Immature natural killer cell (primary cell): ENCODE results near the gene SC5D. TPM values are rescaled to one million over a fixed set of nuclear protein-coding genes. Genes with fewer than 3 reads are reported as not detected.

ENCODE experiments used
- DNase-seq, 3 donors: peaks; one replicate each; pipeline ENCODE4 v3.0.0; 2022; ENCODE audit warnings: mixed read lengths in 1 of 3
- H3K27ac Mint-ChIP-seq, 6 donors: one replicate each; pipeline ENCODE4 v1.8.0; 2020; ENCODE audit warnings: mixed read lengths in 6 of 6, mild to moderate bottlenecking in 5 of 6, inconsistent platforms in 4 of 6, moderate library complexity in 3 of 6
- H3K27me3 Mint-ChIP-seq, 3 donors: one replicate each; pipeline ENCODE4 v1.8.0; 2020 to 2021; ENCODE audit warnings: low read depth in 3 of 3, mild to moderate bottlenecking in 3 of 3, mixed read lengths in 3 of 3, moderate library complexity in 3 of 3, inconsistent platforms in 1 of 3
- H3K36me3 Mint-ChIP-seq, 3 donors: one replicate each; pipeline ENCODE4 v1.8.0; 2020; ENCODE audit warnings: mixed read lengths in 3 of 3, inconsistent platforms in 2 of 3, mild to moderate bottlenecking in 2 of 3
- H3K4me1 Mint-ChIP-seq, 2 donors: one replicate each; pipeline ENCODE4 v1.8.0; 2020; ENCODE audit warnings: inconsistent platforms in 2 of 2, mild to moderate bottlenecking in 2 of 2, mixed read lengths in 2 of 2, moderate library complexity in 1 of 2
- H3K4me3 Mint-ChIP-seq, 5 donors: one replicate each; pipeline ENCODE4 v1.8.0; 2020; ENCODE audit warnings: mild to moderate bottlenecking in 5 of 5, mixed read lengths in 5 of 5, inconsistent platforms in 3 of 5, moderate library complexity in 3 of 5
- H3K9me3 Mint-ChIP-seq, 6 donors: one replicate each; pipeline ENCODE4 v1.8.0; 2020; ENCODE audit warnings: mild to moderate bottlenecking in 6 of 6, mixed read lengths in 6 of 6, inconsistent platforms in 4 of 6, moderate library complexity in 3 of 6
- polyA plus RNA-seq, 3 donors: library from polyadenylated mRNA; unstranded; fragments of 300-500 nt; fragmentation: Illumina TruSeq; gene quantifications; one replicate each; pipeline ENCODE4 v1.2.3, GENCODE V29; 2021

SC5D gene
- 1 to 10 TPM; 3.1 to 7.2 (median 6.8) TPM for polyA plus RNA-seq

- Mint-ChIP-seq H3K27me3 (peaks cover 11 to 14% (median 12%) of the 10 kb centered on the region in 3 donors), H3K9me3 (no peaks in the 10 kb centered on the region), H3K4me1 (peaks cover 32 to 33% of the 10 kb centered on the region in 2 donors), H3K27ac (peak within 1 kb of the TSS; percentile 90 to 98 (median 97)), H3K36me3 (no peaks in the 10 kb centered on the region), H3K4me3 (peak within 1 kb of the TSS; percentile 92 to 97 (median 97))
- DNase-seq: peak; percentile 92
Measured at GRCh38 chr11:121292495-121293287, at the start of gene SC5D. Gene SC5D, plus strand, starts transcription at chr11:121292771. Its CDS starts 10,605 bp downstream, at chr11:121303376.

GRCh38 chr11:121244884-121245283 is 47.7 kb upstream of the SC5D start:
- no peaks in the 10 kb centered on the region for H3K36me3 Mint-ChIP-seq
- peaks cover 0 to 8% (median 5%) of the 10 kb centered on the region in 3 donors for H3K27me3 Mint-ChIP-seq
- no peak overlapping the region for H3K27ac Mint-ChIP-seq
- no peak overlapping the region for H3K4me3 Mint-ChIP-seq
- no peaks in the 10 kb centered on the region for H3K9me3 Mint-ChIP-seq
- H3K4me1 Mint-ChIP-seq: no peaks in the 10 kb centered on the region
- DNase-seq: no peak

GRCh38 chr11:121246021-121246768 is 46.4 kb upstream of the SC5D start:
- peaks cover 1 to 5% (median 4%) of the 10 kb centered on the region in 3 donors for H3K27me3 Mint-ChIP-seq
- no peaks in the 10 kb centered on the region for H3K36me3 Mint-ChIP-seq
- no peaks in the 10 kb centered on the region for H3K4me1 Mint-ChIP-seq
- no peak for DNase-seq
- H3K4me3 Mint-ChIP-seq: no peak overlapping the region
- no peaks in the 10 kb centered on the region for H3K9me3 Mint-ChIP-seq
- H3K27ac Mint-ChIP-seq: no peak overlapping the region

- H3K27me3 Mint-ChIP-seq: peaks cover 1 to 5% (median 4%) of the 10 kb centered on the region in 3 donors
- H3K4me1 Mint-ChIP-seq: no peaks in the 10 kb centered on the region
- no peak overlapping the region for H3K27ac Mint-ChIP-seq
- H3K9me3 Mint-ChIP-seq: no peaks in the 10 kb centered on the region
- H3K36me3 Mint-ChIP-seq: no peaks in the 10 kb centered on the region
- no peak overlapping the region for H3K4me3 Mint-ChIP-seq
- DNase-seq: no peak
Measured at GRCh38 chr11:121246769-121247035, 45.9 kb upstream of the SC5D start.

- Mint-ChIP-seq H3K9me3 (no peaks in the 10 kb centered on the region), H3K4me3 (no peak overlapping the region), H3K27me3 (peaks cover 1 to 5% (median 4%) of the 10 kb centered on the region in 3 donors), H3K4me1 (no peaks in the 10 kb centered on the region), H3K36me3 (no peaks in the 10 kb centered on the region), H3K27ac (no peak overlapping the region)
- DNase-seq: no peak
Measured at GRCh38 chr11:121248496-121248895, 44.1 kb upstream of the SC5D start.

- no peak overlapping the region for H3K27ac Mint-ChIP-seq
- H3K4me3 Mint-ChIP-seq: no peak overlapping the region
- no peaks in the 10 kb centered on the region for H3K4me1 Mint-ChIP-seq
- H3K9me3 Mint-ChIP-seq: no peaks in the 10 kb centered on the region
- peak; percentile 17 to 35 (median 30) for DNase-seq
- peaks cover 1 to 4% (median 4%) of the 10 kb centered on the region in 3 donors for H3K27me3 Mint-ChIP-seq
- H3K36me3 Mint-ChIP-seq: no peaks in the 10 kb centered on the region
Measured at GRCh38 chr11:121249039-121249663, 43.4 kb upstream of the SC5D start.

GRCh38 chr11:121250843-121251242 is 41.7 kb upstream of the SC5D start:
- no peak overlapping the region for H3K27ac Mint-ChIP-seq

GRCh38 chr11:121253951-121254350 is 38.6 kb upstream of the SC5D start:
- Mint-ChIP-seq H3K36me3 (no peaks in the 10 kb centered on the region), H3K4me3 (no peak overlapping the region), H3K27me3 (peaks cover 0 to 1% (median 1%) of the 10 kb centered on the region in 3 donors), H3K4me1 (no peaks in the 10 kb centered on the region), H3K27ac (no peak overlapping the region), H3K9me3 (no peaks in the 10 kb centered on the region)
- DNase-seq: no peak

More at GRCh38 chr11:121250843-121251242, 41.7 kb upstream of the SC5D start:
- H3K4me3 Mint-ChIP-seq: no peak overlapping the region
- no peaks in the 10 kb centered on the region for H3K36me3 Mint-ChIP-seq
- peaks cover 1 to 4% (median 4%) of the 10 kb centered on the region in 3 donors for H3K27me3 Mint-ChIP-seq
- no peak for DNase-seq
- no peaks in the 10 kb centered on the region for H3K9me3 Mint-ChIP-seq
- H3K4me1 Mint-ChIP-seq: no peaks in the 10 kb centered on the region

GRCh38 chr11:121254756-121255155 is 37.8 kb upstream of the SC5D start:
- Mint-ChIP-seq H3K27ac (no peak overlapping the region), H3K27me3 (peaks cover 0 to 3% (median 1%) of the 10 kb centered on the region in 3 donors), H3K4me3 (no peak overlapping the region), H3K4me1 (no peaks in the 10 kb centered on the region), H3K9me3 (no peaks in the 10 kb centered on the region), H3K36me3 (no peaks in the 10 kb centered on the region)
- DNase-seq: no peak

- Mint-ChIP-seq H3K4me3 (no peak overlapping the region), H3K9me3 (no peaks in the 10 kb centered on the region), H3K27me3 (peaks cover 0 to 7% (median 3%) of the 10 kb centered on the region in 3 donors), H3K27ac (no peak overlapping the region), H3K36me3 (no peaks in the 10 kb centered on the region), H3K4me1 (no peaks in the 10 kb centered on the region)
- no peak for DNase-seq
Measured at GRCh38 chr11:121255473-121256125, 37.0 kb upstream of the SC5D start.

GRCh38 chr11:121257289-121257688 is 35.3 kb upstream of the SC5D start:
- H3K4me1 Mint-ChIP-seq: no peaks in the 10 kb centered on the region
- H3K36me3 Mint-ChIP-seq: no peaks in the 10 kb centered on the region
- no peaks in the 10 kb centered on the region for H3K9me3 Mint-ChIP-seq
- H3K27me3 Mint-ChIP-seq: peaks cover 0 to 7% (median 4%) of the 10 kb centered on the region in 3 donors
- no peak for DNase-seq
- no peak overlapping the region for H3K4me3 Mint-ChIP-seq
- no peak overlapping the region for H3K27ac Mint-ChIP-seq

GRCh38 chr11:121257976-121258375 is 34.6 kb upstream of the SC5D start:
- Mint-ChIP-seq H3K9me3 (peaks cover 0 to 3% (median under 1%) of the 10 kb centered on the region in 6 donors), H3K27me3 (peaks cover 0 to 11% (median 6%) of the 10 kb centered on the region in 3 donors), H3K4me1 (no peaks in the 10 kb centered on the region), H3K4me3 (no peak overlapping the region), H3K27ac (no peak overlapping the region), H3K36me3 (peaks cover 2 to 3% (median 3%) of the 10 kb centered on the region in 3 donors)
- no peak for DNase-seq

GRCh38 chr11:121265586-121265985 is 27.0 kb upstream of the SC5D start:
- Mint-ChIP-seq H3K27ac (no peak overlapping the region), H3K4me1 (no peaks in the 10 kb centered on the region), H3K9me3 (peaks cover 0 to 10% (median 2%) of the 10 kb centered on the region in 6 donors), H3K36me3 (peaks cover 5 to 7% (median 5%) of the 10 kb centered on the region in 3 donors), H3K27me3 (peaks cover 6 to 23% (median 7%) of the 10 kb centered on the region in 3 donors), H3K4me3 (no peak overlapping the region)
- DNase-seq: no peak
